H1 (cell line): ENCODE measurements around the gene ARHGEF2.

Experiments used
- CEBPB ChIP-seq: IDR thresholded peaks from 2 replicates; pipeline ENCODE4 v1.6.1; 2012; ENCODE audit warnings: low read depth, low read length
- CHD2 ChIP-seq: IDR thresholded peaks from 2 replicates; pipeline ENCODE4 v1.6.1; 2012; ENCODE audit warnings: low read length, improper control_type of control experiment
- JUND ChIP-seq: IDR thresholded peaks from 2 replicates; pipeline ENCODE4 v1.6.1; 2011; ENCODE audit warnings: mild to moderate bottlenecking, improper control_type of control experiment, low read length
- POLR2AphosphoS5 ChIP-seq: IDR thresholded peaks from 2 replicates; pipeline ENCODE4 v1.6.1; 2011; ENCODE audit warnings: low read depth, low read length
- RNF2 ChIP-seq: fragments of 200-900, 300-1000 bp; sonication (generic); IDR thresholded peaks from 2 replicates; pipeline ENCODE4 v1.7.1; 2016; ENCODE audit warnings: borderline replicate concordance, low read depth, mild to moderate bottlenecking, antibody characterized with exemption, low read length; ENCODE audit not compliant: poor library complexity, severe bottlenecking; ENCODE audit errors: missing control alignments
- RXRA ChIP-seq: IDR thresholded peaks from 2 replicates; pipeline ENCODE4 v1.6.1; 2011; ENCODE audit warnings: low read depth, mild to moderate bottlenecking, low read length, moderate library complexity; ENCODE audit not compliant: insufficient read depth
- TAF1 ChIP-seq: IDR thresholded peaks from 2 replicates; pipeline ENCODE4 v1.6.1; 2011; ENCODE audit warnings: mild to moderate bottlenecking, low read depth, low read length
- TBP ChIP-seq: IDR thresholded peaks from 2 replicates; pipeline ENCODE4 v1.6.1; 2011; ENCODE audit warnings: low read depth, low read length, improper control_type of control experiment
- USF2 ChIP-seq: IDR thresholded peaks from 2 replicates; pipeline ENCODE4 v1.6.1; 2011; ENCODE audit warnings: low read length, improper control_type of control experiment
- ZNF274 ChIP-seq: IDR thresholded peaks from 2 replicates; pipeline ENCODE4 v1.7.0; 2012; ENCODE audit warnings: low read length, borderline replicate concordance; ENCODE audit errors: extremely low read depth
- TF ChIP-seq, protein P1 (sequence below), 3 experiments: IDR thresholded peaks; 1 replicate in 2 of 3; 2 replicates in 1 of 3; pipeline versions ENCODE4 v1.5.1 to v1.6.1; 2011; ENCODE audit warnings: low read length in 3 of 3, mild to moderate bottlenecking in 3 of 3, inconsistent platforms in 2 of 3, low read depth in 1 of 3, moderate library complexity in 1 of 3; ENCODE audit not compliant: insufficient read depth in 1 of 3; ENCODE audit errors: control extremely low read depth in 1 of 3
- TF ChIP-seq, protein P2 (sequence below): fragments of 300-600 bp; sonication (generic); IDR thresholded peaks from 2 replicates; pipeline ENCODE4 v1.7.1; 2012; ENCODE audit warnings: low read length, moderate library complexity, mild to moderate bottlenecking, inconsistent platforms; ENCODE audit not compliant: insufficient replicate concordance
- TF ChIP-seq, protein P3 (sequence below): IDR thresholded peaks from 2 replicates; pipeline ENCODE4 v1.6.1; 2012; ENCODE audit warnings: inconsistent platforms

GRCh38 chr1:155967341-155968050, 10.9 kb downstream of the ARHGEF2 start:
- TF ChIP-seq, protein P1, sequence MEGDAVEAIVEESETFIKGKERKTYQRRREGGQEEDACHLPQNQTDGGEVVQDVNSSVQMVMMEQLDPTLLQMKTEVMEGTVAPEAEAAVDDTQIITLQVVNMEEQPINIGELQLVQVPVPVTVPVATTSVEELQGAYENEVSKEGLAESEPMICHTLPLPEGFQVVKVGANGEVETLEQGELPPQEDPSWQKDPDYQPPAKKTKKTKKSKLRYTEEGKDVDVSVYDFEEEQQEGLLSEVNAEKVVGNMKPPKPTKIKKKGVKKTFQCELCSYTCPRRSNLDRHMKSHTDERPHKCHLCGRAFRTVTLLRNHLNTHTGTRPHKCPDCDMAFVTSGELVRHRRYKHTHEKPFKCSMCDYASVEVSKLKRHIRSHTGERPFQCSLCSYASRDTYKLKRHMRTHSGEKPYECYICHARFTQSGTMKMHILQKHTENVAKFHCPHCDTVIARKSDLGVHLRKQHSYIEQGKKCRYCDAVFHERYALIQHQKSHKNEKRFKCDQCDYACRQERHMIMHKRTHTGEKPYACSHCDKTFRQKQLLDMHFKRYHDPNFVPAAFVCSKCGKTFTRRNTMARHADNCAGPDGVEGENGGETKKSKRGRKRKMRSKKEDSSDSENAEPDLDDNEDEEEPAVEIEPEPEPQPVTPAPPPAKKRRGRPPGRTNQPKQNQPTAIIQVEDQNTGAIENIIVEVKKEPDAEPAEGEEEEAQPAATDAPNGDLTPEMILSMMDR (IDR thresholded peaks at IDR 0.05; ENCODE audit: control extremely low read depth in 1 of 3, insufficient read depth in 1 of 3, low read depth in 1 of 3, low read length in 3 of 3), result no peak
- no peak for TF ChIP-seq TBP
- no peak for TF ChIP-seq RXRA
- TF ChIP-seq POLR2AphosphoS5, result no peak
- TF ChIP-seq USF2, result no peak
- TF ChIP-seq, protein P2, sequence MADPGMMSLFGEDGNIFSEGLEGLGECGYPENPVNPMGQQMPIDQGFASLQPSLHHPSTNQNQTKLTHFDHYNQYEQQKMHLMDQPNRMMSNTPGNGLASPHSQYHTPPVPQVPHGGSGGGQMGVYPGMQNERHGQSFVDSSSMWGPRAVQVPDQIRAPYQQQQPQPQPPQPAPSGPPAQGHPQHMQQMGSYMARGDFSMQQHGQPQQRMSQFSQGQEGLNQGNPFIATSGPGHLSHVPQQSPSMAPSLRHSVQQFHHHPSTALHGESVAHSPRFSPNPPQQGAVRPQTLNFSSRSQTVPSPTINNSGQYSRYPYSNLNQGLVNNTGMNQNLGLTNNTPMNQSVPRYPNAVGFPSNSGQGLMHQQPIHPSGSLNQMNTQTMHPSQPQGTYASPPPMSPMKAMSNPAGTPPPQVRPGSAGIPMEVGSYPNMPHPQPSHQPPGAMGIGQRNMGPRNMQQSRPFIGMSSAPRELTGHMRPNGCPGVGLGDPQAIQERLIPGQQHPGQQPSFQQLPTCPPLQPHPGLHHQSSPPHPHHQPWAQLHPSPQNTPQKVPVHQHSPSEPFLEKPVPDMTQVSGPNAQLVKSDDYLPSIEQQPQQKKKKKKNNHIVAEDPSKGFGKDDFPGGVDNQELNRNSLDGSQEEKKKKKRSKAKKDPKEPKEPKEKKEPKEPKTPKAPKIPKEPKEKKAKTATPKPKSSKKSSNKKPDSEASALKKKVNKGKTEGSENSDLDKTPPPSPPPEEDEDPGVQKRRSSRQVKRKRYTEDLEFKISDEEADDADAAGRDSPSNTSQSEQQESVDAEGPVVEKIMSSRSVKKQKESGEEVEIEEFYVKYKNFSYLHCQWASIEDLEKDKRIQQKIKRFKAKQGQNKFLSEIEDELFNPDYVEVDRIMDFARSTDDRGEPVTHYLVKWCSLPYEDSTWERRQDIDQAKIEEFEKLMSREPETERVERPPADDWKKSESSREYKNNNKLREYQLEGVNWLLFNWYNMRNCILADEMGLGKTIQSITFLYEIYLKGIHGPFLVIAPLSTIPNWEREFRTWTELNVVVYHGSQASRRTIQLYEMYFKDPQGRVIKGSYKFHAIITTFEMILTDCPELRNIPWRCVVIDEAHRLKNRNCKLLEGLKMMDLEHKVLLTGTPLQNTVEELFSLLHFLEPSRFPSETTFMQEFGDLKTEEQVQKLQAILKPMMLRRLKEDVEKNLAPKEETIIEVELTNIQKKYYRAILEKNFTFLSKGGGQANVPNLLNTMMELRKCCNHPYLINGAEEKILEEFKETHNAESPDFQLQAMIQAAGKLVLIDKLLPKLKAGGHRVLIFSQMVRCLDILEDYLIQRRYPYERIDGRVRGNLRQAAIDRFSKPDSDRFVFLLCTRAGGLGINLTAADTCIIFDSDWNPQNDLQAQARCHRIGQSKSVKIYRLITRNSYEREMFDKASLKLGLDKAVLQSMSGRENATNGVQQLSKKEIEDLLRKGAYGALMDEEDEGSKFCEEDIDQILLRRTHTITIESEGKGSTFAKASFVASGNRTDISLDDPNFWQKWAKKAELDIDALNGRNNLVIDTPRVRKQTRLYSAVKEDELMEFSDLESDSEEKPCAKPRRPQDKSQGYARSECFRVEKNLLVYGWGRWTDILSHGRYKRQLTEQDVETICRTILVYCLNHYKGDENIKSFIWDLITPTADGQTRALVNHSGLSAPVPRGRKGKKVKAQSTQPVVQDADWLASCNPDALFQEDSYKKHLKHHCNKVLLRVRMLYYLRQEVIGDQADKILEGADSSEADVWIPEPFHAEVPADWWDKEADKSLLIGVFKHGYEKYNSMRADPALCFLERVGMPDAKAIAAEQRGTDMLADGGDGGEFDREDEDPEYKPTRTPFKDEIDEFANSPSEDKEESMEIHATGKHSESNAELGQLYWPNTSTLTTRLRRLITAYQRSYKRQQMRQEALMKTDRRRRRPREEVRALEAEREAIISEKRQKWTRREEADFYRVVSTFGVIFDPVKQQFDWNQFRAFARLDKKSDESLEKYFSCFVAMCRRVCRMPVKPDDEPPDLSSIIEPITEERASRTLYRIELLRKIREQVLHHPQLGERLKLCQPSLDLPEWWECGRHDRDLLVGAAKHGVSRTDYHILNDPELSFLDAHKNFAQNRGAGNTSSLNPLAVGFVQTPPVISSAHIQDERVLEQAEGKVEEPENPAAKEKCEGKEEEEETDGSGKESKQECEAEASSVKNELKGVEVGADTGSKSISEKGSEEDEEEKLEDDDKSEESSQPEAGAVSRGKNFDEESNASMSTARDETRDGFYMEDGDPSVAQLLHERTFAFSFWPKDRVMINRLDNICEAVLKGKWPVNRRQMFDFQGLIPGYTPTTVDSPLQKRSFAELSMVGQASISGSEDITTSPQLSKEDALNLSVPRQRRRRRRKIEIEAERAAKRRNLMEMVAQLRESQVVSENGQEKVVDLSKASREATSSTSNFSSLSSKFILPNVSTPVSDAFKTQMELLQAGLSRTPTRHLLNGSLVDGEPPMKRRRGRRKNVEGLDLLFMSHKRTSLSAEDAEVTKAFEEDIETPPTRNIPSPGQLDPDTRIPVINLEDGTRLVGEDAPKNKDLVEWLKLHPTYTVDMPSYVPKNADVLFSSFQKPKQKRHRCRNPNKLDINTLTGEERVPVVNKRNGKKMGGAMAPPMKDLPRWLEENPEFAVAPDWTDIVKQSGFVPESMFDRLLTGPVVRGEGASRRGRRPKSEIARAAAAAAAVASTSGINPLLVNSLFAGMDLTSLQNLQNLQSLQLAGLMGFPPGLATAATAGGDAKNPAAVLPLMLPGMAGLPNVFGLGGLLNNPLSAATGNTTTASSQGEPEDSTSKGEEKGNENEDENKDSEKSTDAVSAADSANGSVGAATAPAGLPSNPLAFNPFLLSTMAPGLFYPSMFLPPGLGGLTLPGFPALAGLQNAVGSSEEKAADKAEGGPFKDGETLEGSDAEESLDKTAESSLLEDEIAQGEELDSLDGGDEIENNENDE, result no peak
- TF ChIP-seq, protein P3, sequence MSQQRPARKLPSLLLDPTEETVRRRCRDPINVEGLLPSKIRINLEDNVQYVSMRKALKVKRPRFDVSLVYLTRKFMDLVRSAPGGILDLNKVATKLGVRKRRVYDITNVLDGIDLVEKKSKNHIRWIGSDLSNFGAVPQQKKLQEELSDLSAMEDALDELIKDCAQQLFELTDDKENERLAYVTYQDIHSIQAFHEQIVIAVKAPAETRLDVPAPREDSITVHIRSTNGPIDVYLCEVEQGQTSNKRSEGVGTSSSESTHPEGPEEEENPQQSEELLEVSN, result no peak
- TF ChIP-seq CEBPB, result no peak
- no peak for TF ChIP-seq TAF1
- no peak for TF ChIP-seq RNF2
- no peak for TF ChIP-seq ZNF274
- TF ChIP-seq JUND, result no peak
- no peak for TF ChIP-seq CHD2
